ENCODE results near the gene OR10H3.
"Not testable (repeated sequence)": the region's sequence is repeated elsewhere in the genome, so short reads cannot be mapped to it uniquely, and the experiment has no call there.

OR10H3 gene, protein sequence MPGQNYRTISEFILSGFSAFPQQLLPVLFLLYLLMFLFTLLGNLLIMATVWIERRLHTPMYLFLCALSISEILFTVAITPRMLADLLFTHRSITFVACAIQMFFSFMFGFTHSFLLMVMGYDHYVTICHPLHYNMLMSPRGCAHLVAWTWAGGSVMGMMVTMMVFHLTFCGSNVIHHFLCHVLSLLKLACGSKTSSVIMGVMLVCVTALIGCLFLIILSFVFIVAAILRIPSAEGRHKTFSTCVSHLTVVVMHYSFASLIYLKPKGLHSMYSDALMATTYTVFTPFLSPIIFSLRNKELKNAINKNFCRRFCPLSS

DNA sequence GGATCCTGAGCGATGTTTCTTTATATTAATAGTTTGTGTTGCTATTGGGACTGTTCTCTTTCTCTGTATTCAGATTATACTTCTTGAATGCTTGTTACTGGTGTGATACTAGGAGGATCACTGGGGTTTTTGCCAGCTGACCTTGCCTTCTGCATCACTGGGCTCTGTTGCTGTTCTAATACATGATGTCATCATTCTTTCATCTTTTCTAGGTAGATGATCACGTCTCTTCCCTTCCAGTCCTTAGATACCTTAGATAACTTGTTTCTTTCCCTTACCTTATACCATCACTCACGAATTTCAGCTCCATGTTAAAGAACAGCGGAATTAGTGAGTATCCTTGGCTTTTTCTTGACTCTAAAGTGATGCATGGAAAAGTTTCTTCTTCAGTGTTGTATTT is at the start of gene OR10H3:
Gene OR10H3 (plus strand): TSS at position 264 of the 400 bp plus-strand sequence. CDS start 3,408 bp downstream, outside the sequence.
- intact Hi-C loops (cut with DNase I): no loop called here
- DNase-seq: no peak

DNA sequence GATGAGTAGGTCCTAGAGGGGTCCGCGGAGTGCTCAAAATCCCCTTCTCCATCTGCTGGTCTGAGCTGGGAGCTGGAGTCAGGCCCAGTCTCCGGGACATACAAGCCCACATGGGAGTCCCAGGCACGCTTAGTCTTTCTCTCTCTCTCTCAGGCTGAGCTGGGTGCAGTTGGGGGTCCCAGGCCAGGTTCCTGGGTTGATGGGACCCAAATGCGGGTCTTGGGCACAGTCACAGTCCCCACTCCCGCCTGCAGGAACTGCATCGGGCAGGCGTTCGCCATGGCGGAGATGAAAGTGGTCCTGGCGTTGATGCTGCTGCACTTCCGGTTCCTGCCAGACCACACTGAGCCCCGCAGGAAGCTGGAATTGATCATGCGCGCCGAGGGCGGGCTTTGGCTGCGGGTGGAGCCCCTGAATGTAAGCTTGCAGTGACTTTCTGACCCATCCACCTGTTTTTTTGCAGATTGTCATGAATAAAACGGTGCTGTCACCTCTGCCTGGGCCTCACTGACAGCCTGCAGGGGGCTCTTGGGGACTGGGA is 41.1 kb upstream of the OR10H3 start:
- intact Hi-C loops (cut with DNase I): no loop called here
- no peak for DNase-seq

DNA sequence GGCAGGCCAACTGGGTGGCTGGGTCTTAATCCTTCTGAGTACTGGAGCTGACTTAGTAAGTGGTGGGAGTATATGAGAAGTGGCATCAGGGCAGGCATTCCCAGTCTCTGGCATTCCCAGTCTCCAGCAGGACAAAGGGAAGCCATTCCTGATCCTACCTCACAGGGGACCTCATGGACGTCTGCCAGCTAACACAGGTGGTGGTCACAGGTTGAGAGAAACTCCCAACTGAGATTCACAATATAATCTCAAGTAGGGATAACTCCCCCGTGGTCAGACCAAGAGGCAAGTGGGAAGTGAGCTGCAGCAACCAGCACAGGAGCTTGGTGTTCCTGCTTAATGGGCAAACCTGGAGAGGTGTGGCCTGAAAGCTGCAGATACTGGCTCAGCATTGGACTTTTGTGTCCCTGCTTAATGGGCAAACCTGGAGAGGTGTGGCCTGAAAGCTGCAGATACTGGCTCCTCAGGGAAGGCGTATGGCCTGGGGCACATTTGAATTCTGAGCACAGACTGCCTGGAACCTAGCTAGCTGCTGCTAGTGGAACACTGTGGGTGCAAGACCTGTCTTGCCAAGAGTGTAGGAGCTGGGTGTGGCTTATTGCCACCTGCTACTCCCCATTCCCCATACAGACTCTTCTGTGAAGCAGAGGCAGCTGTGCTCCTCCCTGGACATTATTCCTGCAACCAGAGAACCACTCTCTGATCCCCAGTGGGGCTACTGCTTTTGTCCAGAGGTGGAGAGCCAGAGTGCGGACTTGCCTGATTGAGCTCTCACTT is 35.8 kb upstream of the OR10H3 start:
- intact Hi-C loops (cut with DNase I): no loop called here

DNA sequence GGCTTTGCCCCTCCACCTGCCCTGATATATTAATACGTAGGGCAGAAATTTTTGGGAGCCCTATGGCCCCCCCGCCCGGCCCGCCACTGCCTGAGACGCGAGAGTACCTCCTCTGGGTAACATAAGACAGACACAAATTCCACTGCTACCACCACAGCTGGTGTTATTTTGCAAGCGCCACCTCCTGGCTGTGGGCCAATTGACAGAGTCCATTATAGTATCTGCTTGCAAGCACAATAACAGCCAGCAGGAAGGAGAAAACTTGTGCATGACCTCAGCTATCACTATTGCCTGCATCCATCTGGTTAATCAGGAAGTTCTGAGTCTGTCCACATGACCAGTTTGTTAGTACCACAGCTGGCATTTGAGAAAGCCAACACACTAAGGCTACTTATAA is 35.3 kb upstream of the OR10H3 start:
- peak in 34 of 42 donors; percentile 5 to 64 (median 20) for DNase-seq
- intact Hi-C loops (cut with DNase I): no loop called here

More for the DNA sequence above, 35.8 kb upstream of the OR10H3 start:
- no peak for DNase-seq

DNA sequence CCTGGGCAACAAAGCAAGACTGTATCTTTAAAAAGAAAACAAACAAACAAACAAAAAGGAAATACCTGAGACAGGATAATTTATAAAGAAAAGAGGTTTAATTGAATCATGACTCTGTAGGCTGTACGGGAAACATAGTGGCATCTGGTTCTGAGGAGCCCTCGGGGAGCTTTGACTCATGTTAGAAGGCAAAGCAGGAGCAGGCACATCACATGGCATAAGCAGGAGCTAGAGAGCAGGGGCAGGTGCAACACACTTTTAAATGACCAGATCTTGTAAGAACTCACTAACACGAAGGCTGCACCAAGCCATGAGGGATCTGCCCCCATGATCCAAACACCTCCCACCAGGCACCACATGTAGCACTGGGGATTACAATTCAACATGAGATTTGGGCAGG is 23.1 kb upstream of the OR10H3 start:
- no peak for DNase-seq
- intact Hi-C loops (cut with DNase I): no loop called here

DNA sequence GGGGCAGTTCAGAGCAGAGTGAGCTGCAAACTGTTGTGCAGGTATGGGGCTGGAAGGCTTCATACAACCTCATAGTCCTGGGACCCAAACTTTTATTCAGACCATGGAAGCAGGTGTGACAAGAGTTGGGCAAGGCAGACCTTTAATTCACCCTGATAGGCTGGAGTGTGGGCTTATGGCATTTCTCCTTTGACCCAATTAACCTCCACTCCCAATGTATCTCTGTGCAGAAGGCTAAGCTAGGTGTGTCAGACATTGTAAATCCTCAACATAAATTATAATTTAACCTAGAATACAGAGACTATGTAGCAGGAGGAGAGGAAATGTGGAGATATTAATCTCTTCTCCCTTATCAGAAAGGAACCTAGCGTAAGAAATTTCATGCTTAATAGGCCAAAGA is 22.1 kb upstream of the OR10H3 start:
- intact Hi-C loops (cut with DNase I): no loop called here
- DNase-seq: no peak

DNA sequence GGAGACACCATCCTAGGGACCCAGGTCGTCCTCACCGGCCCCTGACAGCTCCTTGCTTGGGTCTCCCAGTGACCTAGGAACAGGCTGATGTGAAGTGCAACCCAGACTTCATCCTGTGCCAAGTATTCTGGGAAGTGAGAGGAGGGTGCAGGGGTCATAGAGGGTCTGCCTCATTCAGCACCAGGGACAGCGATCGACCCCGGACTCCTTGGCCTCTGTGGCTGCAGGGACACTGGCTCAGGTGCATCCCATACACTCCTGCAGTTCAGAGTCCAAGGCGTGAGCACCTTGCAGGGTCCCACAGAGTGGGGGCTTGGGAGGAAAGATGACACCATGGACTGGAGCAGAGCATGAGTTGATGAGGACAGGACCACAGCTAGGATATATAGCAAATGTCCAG is 20.0 kb upstream of the OR10H3 start:
- no peak for DNase-seq
- intact Hi-C loops (cut with DNase I): no loop called here

DNA sequence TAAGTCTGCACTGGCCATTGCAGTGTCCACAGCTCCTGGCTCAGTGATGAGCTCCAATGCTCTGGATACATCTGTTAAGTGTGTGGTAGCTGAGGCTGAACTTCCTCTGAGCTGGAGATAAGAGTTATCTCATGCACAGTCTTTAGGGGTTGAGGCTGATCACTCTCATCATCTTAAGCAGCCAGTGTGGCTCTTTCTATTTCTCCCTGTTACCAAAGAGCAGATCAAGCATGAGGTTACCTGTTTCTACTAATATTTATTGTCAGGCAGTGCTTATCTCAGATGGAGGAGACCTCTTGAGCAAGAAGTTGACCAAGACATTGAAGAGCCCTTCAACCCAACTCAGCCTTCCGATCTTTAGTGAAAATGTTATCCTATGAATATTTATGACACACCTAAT is 16.5 kb upstream of the OR10H3 start:
- DNase-seq: no peak
- intact Hi-C loops (cut with DNase I): no loop called here

DNA sequence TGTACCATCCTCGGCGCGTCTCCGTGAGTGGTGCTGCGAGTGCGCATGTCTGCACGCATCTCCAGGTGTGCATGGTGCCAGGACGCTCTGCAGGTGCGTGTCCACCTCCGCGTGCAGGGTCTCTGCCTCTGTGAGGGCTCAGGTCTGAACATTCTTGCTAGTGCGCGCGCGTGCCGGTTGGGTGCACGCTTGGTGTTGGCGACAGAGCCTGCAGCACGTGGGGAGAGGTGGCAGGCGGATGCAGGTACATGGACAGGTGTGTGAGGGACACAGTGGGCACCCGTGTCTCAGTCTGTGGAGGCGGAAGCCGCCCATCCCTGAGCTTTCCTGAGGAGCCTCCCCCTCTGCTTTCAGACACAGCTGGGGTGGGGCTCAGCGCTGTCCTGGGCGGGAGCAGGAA is 14.8 kb upstream of the OR10H3 start:
- no peak for DNase-seq
- intact Hi-C loops (cut with DNase I): no loop called here

DNA sequence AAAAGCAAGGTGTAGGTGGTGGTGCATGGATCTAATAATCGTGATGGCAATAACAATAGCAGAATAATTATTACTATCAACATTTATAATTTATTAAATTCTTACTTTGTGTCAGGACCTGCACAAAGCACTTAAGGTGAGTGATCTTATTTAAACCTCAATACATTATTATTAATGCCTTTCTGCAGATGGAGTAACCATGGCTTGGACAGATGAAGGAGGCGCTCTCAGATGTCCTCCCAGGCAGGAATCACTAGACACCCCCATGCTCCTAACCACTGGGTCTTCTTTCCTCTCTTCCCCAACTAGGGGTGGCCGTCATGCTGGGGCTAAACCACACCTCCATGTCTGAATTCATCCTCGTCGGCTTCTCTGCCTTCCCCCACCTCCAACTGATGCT is 10.1 kb upstream of the OR10H3 start, which contains the start of gene OR10H2:
Gene OR10H2 (plus strand): TSS at position 301 of the 400 bp plus-strand sequence. CDS start 20 bp downstream, at position 321.
- DNase-seq: no peak
- intact Hi-C loops (cut with DNase I): no loop called here

DNA sequence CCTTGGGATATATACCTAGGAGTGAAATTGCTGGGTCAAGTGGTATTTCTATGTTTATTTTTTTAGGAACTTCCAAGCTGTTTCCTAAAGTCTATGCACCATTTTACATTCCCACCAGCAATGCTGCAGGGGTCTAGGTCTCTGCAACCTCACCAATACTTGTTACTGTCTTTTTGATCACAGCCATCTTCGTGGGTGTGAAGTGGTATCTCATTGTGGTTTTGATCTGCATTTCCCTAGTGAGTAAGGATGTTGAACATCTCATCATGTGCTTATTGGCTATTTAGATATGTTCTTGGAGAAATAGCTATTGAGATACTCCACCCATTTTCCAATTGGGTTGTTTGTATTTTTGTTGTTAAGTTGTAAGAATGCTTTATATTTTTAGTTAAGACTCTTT is 7.2 kb upstream of the OR10H3 start:
- intact Hi-C loops (cut with DNase I): no loop called here
- DNase-seq: no peak

DNA sequence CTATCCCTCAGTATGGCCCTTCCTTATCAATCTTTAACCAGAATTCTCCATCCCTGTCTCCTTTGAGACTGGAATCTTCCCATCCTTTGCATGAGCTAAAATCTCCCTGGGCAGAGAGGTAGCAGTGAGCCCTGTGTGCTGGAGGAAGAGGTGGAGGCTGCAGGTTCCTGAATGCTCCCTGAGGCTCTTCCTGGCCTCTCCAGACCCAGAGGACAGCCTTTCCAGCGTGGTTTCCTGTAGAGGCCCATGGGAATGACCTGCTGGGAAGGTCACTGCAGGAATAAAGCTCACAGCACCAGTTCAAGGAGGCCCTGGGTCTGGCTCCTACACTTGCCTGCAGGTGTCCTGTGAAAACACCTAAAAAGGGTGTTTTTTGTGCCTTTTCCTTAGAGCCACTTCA is 5.4 kb upstream of the OR10H3 start:
- intact Hi-C loops (cut with DNase I): no loop called here
- no peak for DNase-seq

DNA sequence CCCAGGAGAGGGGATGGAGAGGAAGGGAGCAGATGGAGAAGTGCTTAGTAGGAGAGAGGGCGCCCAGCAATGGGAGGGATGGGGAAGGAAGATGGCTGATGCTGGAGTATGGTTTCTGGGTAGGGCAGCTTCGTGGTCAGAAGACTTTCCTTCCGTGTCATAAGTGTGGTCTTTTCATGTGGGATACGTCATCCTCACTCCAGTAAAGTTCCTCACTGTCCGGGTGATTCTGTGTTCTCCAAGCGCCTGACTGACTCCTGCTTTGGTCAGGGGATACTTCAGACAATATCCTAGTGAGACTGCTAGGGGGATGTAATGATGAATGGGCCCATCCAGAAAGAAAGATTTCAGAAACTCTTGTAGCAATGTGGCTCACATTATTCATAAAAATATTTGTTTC is 3.9 kb upstream of the OR10H3 start:
- no peak for DNase-seq
- intact Hi-C loops (cut with DNase I): no loop called here

DNA sequence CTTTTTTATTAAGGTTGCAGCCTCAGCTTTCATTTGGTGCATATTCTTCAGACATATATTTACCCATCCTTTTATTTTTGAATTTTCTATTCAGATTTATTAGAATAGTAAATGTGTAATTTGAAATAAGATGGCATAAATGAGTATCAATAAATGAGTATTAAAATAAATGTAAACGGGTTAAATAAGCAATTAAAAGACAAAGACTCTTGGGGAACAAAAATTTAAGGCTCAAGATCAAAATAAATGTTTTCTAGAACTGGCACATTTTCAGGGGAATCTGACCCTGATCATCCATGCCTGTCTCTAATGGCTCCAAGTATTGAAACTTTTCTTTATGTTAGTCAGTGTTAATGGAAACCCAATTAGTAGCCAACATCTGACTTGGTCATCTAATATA is 3.0 kb downstream of the OR10H3 start:
- intact Hi-C loops (cut with DNase I): no loop called here

DNA sequence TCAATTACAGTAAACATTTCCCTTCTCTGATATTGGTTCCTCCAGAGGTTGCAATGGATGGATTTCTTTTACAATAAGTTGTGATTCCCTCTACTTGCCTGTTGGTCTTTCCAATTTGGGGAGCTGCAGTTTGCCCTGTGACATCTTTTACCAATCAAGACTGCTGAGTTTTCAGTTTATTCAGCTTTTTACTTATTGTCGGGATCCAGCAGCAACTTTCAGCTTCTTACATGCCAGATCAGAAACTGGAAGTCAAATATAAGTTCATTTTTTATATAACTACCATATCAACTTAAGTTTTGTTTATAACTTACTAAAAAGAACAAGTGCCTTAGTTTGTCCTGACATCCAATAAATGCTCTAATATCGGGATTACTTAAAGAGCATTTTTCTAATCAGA is 10.5 kb downstream of the OR10H3 start:
- no peak for DNase-seq
- intact Hi-C loops (cut with DNase I): no loop called here

More for the DNA sequence above, 3.0 kb downstream of the OR10H3 start:
- DNase-seq: no peak

DNA sequence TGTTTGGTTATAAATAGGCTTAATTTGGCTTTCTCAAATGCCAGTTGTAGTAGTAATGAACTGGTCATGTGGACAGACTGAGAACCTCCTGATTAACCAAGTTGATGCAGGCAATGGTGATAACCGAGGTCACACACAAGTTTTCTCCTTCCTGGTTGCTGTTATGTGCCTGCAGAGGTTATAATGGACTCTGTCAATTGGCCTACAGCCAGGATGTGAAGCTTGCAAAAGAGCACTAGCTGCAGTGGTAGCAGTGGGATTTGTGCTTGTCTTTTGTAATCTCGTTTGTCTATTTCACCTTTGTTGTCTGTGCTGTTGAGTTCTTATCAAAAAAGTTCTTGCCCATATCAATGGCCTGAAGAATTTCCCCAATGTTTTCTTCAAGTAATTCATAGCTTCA is 20.6 kb downstream of the OR10H3 start:
- no peak for DNase-seq

DNA sequence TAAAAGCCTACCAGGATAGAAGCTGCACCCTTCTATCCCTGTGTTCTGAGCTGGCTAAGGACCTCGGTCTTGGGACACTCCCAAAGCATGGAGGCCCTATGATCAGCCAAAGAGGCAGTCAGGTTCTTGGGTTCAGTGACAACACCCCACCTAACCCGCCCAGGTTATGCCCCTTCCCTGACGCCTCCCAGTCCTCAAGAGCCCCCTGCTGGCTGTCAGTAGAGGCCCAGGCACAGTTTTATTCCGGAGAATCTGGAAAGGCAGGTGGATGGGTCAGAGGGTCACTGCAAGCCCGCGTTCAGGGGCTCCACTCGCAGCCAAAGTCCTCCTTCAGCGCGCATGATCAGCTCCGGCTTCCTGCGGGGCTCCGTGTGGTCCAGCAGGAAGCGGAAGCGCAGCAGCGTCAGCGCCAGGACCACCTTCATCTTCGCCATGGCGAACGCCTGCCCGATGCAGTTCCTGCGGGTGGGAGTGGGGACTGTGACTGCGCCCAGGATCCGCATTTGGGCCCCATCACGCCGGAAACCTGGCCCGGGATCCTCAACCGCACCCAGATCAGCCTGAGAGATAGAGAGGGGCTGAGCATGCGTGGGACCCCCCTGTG is 22.3 kb downstream of the OR10H3 start:
- intact Hi-C loops (cut with DNase I): no loop called here
- no peak for DNase-seq

More for the DNA sequence above, 20.6 kb downstream of the OR10H3 start:
- intact Hi-C loops (cut with DNase I): no loop called here

DNA sequence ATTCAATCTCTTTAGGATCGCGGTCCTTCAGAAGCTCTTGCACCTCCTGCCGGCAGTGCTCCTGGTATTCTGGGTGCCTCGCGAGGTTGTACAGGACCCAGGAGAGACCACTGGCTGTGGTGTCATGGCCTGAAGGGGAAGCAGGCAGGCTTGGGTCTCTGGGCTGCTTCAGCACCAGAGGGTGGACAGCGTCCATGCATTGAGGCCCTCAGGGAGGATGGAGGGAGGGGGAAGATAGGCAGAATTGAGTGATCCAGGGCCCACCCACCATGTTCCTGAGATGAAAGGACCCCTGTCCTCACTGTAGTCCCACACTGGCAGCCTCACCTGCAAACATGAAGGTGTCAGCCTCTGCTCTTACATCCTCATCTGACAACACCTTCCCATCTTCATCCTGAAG is 31.8 kb downstream of the OR10H3 start:
- no peak for DNase-seq
- intact Hi-C loops (cut with DNase I): no loop called here

DNA sequence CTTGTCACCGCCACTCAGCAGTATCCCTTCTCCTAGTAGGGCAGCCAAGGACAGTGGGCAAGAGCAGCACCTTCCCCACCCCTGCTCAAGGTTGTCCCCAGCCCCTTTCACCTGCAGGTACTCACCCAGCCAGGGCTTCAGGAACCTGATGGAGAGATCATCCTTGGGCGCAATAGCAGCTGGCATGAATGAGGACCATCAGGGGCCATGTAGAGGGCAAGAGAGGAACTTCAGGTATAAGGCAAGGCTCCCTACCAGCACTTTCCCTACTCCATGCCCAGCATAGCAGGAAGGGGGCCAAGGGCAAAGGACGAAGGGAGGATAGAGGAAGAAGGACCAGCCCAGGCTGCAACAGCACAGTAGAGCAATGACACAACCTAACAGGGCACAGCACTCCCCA is 36.4 kb downstream of the OR10H3 start:
- intact Hi-C loops (cut with DNase I); DNase-seq: not testable (repeated sequence)

DNA sequence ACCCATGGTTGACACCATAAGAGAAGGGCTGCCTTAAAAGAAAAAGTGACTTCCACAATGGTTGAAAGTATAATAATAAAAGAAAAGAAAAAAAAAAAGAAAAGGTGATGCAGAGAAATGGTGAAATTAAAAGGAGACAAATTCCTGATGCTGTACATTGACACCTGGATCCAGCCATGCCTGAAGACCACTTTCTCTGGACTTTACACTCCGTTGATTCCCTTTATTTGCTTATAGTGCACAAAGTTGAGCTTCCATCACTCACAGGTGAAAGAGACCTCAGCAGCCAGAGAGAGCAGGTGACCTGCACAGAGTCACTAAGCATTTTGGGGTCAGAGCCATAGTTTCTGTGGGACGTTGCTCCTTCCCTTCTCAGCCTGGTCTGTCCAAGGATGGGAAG is 37.5 kb downstream of the OR10H3 start:
- DNase-seq: no peak
- intact Hi-C loops (cut with DNase I): no loop called here

All from head of caudate nucleus (tissue), 42 donors.